Activated effector memory CD4-positive, alpha-beta T cell treated with Interleukin-2 at 50 U/mL for 16 hours (primary cell): Measurements from ENCODE around the gene VSIR.

Experiments
- DNase-seq: peaks from one replicate; pipeline ENCODE4 v3.0.0-alpha.2; 2020

The VSIR gene

DNA sequence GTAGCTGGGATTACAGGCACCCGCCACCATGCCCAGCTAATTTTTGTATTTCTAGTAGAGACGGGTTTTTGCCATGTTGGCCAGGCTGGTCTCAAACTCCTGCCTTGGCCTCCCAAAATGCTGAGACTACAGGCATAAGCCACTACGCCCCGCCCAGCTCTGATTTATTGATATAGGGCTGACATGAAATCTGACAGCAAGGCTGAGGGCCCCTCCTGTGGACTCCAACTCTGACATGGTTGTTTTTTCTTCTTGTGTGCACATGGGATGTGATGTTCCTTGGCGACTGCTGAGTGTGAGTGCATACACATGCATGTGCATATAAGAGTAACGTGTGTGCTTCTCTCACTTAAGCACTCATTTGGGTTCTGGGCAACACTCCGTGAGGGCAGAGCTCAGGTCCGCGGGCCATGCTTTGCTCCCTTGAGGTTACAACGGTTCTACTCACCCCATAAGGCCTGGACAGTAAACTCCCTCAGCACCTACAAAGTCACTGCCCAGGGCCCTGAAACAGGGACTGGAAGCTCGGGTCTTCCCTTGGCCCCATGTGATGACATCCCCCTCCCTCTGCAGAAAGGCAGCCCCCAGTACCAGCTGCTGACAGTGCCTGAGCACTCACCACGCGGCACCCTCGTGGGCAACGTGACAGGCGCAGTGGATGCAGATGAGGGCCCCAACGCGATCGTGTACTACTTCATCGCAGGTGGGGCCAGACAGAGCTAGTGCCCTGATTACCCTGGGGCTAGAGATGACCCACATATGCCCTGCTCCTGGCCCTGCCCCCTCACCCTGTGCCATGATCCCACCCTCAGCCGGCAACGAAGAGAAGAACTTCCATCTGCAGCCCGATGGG lies 33.6 kb upstream of the VSIR start:
- DNase-seq = no peak

- DNase-seq = no peak
Measured at GRCh38 chr10:71805776-71806703, 32.7 kb upstream of the VSIR start.

GRCh38 chr10:71804077-71804476 lies 30.8 kb upstream of the VSIR start:
- no peak for DNase-seq

- DNase-seq = no peak
Measured at GRCh38 chr10:71802715-71803488, 29.6 kb upstream of the VSIR start.

DNA sequence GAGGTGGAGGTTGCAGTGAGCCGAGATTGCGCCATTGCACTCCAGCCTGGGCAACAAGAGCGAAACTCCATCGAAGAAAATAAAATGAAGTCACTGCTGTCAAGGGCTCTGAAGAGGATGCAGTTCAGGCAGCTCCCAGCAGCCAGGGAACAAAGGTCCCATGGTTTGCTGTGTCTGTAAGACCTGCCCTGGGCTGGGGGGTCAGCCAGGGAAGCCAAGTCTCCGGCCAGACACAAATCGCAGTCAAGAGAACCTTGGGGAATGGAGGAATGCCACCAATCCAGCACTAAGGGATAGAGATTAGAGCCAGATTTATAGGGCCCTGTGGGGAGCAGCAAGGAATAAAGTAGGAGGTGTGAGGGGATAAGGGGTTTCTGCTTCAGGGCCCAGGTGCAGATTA lies 28.9 kb upstream of the VSIR start:
- no peak for DNase-seq

GRCh38 chr10:71801361-71801760 lies 28.0 kb upstream of the VSIR start:
- no peak for DNase-seq

DNA sequence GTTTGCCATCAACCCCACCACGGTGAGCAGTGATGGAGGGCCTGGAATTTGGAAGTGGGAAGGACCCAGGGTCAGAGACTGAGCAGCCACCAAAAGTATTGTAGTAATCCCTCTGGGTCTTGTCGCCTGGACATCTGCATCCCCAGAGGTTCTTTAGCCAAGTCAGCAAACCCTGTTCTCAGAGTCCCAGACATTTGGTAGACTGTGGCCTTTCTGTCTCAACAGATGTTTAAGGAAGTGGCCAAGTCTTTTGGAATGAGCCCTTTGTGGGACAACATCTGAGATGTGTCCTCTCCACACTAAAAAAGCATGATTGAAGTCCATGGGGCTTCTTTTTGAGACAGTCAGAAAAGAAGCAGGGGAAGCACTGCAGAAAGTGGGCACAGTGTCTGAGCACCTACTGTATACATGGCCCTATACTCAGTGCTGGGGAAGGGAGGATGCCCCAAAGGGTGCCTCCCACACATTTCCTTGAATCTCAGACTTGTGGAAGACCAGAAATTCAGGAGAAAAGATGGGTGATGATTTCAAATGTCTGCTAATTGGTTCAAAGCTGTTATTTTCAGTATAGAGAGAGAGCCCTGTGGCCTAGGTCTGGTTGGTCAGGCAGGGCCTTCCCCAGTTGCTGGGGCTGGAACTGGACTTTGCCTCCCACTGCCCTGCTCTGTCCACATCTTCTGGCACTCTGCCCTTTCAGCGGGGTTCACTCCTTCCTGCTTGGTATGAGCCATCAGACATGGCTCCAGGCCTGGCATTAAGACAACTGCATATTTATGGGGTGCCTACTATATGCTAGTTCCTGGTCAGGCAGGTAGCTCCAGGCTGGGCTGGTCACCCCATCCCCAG lies 26.5 kb upstream of the VSIR start:
- DNase-seq = no peak

- no peak for DNase-seq
Measured at GRCh38 chr10:71799112-71799511, 25.8 kb upstream of the VSIR start.

- DNase-seq = no peak
Measured at GRCh38 chr10:71798308-71798624, 24.9 kb upstream of the VSIR start.

DNA sequence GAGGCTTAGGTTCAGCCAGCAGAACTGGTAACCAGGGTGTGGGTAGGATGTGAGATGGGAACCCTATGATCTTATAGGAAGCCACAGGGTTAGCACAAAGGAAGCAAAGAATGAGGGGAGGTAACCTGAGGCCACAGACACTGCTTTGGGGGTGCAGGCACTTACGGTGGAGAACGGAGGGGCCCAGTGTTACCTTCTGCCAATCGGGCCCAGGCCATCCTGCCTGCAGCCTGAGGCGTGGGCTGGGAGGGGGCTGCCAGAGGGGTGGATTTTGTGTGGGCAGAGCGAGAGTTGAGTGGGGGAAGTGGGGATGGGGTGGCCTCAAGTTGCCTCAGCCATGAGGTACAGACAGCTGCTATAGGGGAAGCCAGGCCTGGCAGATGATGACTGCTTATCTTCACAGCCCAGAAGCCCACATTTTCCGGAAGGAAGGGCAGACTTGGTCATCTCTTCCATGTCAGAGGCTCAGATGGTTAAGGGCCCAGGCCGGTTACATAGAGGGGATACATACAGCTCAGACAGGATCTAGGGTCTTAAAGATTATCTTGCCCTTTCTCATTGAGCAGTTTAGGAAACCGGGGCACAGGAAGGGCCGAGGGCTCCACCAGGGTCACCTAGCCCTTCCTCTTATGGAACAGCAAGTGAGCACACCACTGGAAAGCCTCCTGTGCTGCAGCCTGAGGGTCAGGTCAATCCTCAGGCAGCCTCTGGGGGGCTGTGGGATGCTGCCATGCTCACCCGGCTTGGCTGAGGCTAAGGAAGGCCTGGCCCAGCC lies 24.4 kb upstream of the VSIR start:
- DNase-seq = no peak

DNA sequence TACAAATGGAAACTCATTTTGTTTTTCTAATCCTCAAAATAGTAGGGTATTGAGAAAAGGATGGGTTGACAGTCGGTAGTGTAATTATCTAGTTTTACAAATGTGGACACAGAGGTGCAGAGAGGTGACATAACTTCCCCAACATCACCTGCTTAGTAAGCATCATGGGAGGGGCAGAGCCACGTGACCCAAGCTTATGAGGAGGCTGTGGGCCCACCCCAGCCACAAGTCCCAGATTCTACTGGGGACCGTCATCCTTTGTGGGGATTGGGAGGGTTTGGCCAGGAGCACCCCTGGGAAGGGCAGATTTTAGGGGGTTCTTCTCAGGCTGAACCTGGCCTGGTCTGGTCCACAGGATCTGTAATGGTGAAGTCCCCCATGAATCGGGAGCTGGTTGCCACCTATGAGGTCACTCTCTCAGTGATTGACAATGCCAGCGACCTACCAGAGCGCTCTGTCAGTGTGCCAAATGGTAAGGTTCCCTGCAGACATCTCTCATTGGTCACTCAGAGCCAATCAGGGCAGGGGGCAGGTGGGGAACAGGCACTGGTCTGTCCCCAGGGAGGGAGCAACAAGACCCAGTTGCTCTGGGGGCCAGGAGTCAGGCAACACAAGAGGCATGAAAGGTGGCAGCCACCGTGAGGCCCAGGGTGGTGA lies 23.6 kb upstream of the VSIR start:
- no peak for DNase-seq

- DNase-seq = no peak
Measured at GRCh38 chr10:71795248-71795647, 21.9 kb upstream of the VSIR start.

DNA sequence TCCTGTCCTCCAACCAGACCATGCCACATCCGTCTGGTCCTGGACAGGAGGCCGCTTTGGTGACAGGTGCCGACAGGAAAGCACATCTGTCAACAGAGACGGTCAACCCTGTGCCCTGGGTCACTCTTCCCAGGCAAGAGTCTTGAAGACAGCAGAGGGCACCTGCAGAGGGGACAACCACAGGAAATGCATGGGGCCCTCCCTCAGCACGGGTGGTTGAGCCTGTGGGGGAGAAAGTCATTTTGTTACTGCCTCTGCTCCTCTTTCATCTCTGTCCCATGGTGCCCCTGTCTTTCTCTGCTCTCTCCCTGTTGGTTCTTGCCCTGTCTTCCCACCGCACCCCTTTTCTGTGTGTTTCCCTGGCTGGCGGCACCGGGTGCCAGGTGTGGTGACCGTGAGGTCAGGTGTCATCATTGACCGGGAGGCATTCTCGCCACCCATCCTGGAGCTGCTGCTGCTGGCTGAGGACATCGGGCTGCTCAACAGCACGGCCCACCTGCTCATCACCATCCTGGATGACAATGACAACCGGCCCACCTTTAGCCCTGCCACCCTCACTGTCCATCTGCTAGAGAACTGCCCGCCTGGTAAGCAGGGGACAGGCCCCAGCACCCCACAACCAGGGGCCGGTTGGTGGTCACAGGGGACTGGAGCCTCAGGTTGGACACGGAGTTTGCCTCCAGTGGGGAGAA lies 17.6 kb upstream of the VSIR start:
- no peak for DNase-seq

- DNase-seq = no peak
Measured at GRCh38 chr10:71789871-71790270, 16.6 kb upstream of the VSIR start.

GRCh38 chr10:71788954-71789353 lies 15.6 kb upstream of the VSIR start:
- DNase-seq = no peak

- DNase-seq = no peak
Measured at GRCh38 chr10:71784679-71785272, 11.5 kb upstream of the VSIR start.

DNA sequence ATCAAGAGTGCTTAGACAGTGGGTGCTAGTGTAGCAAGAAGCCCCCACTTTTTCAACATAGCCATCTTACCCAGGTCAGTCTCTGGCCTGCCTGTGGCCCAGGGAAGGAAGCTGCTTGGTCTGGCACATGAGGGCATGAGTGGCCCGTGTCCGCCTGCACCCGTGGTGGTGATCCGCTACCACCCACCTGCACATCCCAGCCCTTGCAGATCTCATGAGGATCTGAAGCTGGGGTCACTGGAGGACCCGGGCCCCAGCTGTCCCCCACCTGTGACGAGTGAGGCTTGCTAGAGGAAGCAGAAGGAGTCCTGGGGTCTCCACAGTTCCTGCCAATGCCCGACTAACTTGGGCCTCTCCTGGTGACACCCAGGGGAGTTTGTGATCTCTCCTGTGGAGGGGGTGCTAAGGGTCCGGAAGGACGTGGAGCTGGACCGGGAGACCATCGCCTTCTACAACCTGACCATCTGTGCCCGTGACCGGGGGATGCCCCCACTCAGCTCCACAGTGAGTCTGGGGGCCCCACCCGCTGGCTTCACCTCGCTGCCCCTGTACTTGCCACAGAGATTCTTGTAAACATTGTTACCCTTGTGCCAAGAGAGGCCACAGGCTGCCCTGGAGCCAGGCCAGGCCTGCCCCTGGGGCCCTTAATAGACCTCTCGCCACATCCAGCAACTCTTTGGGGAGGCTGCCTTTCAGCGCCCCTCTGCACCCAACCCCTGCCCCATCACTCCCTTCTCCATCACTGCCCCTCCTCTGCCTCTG lies 10.8 kb upstream of the VSIR start:
- no peak for DNase-seq

GRCh38 chr10:71782917-71783490 lies 9.7 kb upstream of the VSIR start:
- DNase-seq = no peak
